GM12878 (cell line): ENCODE measurements around the gene TEX47.

Experiments
- ASH2L ChIP-seq: fragments of 300-600, 200-600 bp; sonication (generic); IDR thresholded peaks from 2 replicates; pipeline ENCODE4 v1.6.1; 2017; ENCODE audit warnings: low read depth, mild to moderate bottlenecking, borderline replicate concordance
- BHLHE40 ChIP-seq, 2 experiments: fragments of 450-650 bp in 1 of 2; IDR thresholded peaks; 2 replicates each; pipeline ENCODE4 v1.6.1; 2011 to 2017; ENCODE audit warnings: low read depth in 2 of 2, borderline replicate concordance in 1 of 2, improper control_type of control experiment in 1 of 2, low read length in 1 of 2, mild to moderate bottlenecking in 1 of 2
- HDAC2 ChIP-seq: fragments of 200-600 bp; sonication (generic); IDR thresholded peaks from 2 replicates; pipeline ENCODE4 v1.6.1; 2017
- IKZF2 ChIP-seq, 2 experiments: fragments of 450-650 bp; IDR thresholded peaks; 2 replicates each; pipeline ENCODE4 v1.6.1; 2017; ENCODE audit warnings: mild to moderate bottlenecking in 2 of 2, moderate library complexity in 2 of 2
- SREBF2 ChIP-seq: IDR thresholded peaks from 2 replicates; pipeline ENCODE4 v1.6.1; 2012; ENCODE audit warnings: mild to moderate bottlenecking, low read length
- TBL1XR1 ChIP-seq: IDR thresholded peaks from 2 replicates; pipeline ENCODE4 v1.6.1; 2012; ENCODE audit warnings: low read depth, low read length, improper control_type of control experiment

GRCh38 chr7:88787777-88788176, 7.8 kb downstream of the TEX47 start:
- TF ChIP-seq SREBF2 (no peak), ASH2L (no peak), HDAC2 (no peak), TBL1XR1 (no peak), BHLHE40 (IDR thresholded peaks at IDR 0.05; ENCODE audit: borderline replicate concordance in 1 of 2, low read depth in 2 of 2, low read length in 1 of 2) (no peak), IKZF2 (IDR thresholded peaks at IDR 0.05) (no peak)
